WTC11 (cell line): ENCODE results near the gene LPCAT4.

ENCODE experiments used
- CDX4 ChIP-seq: fragments of 250-450 bp; sonication (Bioruptor Pico); IDR thresholded peaks from 2 replicates; pipeline ENCODE4 v1.9.0; 2021; ENCODE audit warnings: moderate library complexity, mild to moderate bottlenecking, inconsistent platforms, borderline replicate concordance
- CTCF ChIP-seq: fragments of 200-600 bp; IDR thresholded peaks from 2 replicates; pipeline ENCODE4 v1.8.0; 2022; ENCODE audit warnings: antibody characterized with exemption
- IRF1 ChIP-seq: sonication (generic); formaldehyde crosslinking; IDR thresholded peaks from 2 replicates; pipeline ENCODE4 v1.8.0; 2023; ENCODE audit warnings: missing genetic modification reagents
- IRF2 ChIP-seq: sonication (generic); formaldehyde crosslinking; IDR thresholded peaks from 2 replicates; pipeline ENCODE4 v1.8.0; 2022; ENCODE audit warnings: low read depth, missing genetic modification reagents, borderline replicate concordance
- MXD4 ChIP-seq: fragments of 250-450 bp; sonication (Bioruptor Pico); IDR thresholded peaks from 2 replicates; pipeline ENCODE4 v1.8.0; 2021; ENCODE audit warnings: mild to moderate bottlenecking, moderate library complexity, borderline replicate concordance
- RELA ChIP-seq: sonication (generic); formaldehyde crosslinking; IDR thresholded peaks from 2 replicates; pipeline ENCODE4 v1.8.1; 2022; ENCODE audit warnings: missing genetic modification reagents, mild to moderate bottlenecking, borderline replicate concordance
- STAT6 ChIP-seq: sonication (generic); formaldehyde crosslinking; conservative IDR thresholded peaks from 2 replicates; pipeline ENCODE4 v1.8.1; 2023; ENCODE audit warnings: mild to moderate bottlenecking, low read depth, missing genetic modification reagents, moderate library complexity
- TEAD4 ChIP-seq: sonication (generic); formaldehyde crosslinking; IDR thresholded peaks from 2 replicates; pipeline ENCODE4 v1.8.0; 2022; ENCODE audit warnings: mild to moderate bottlenecking, missing genetic modification reagents
- USF2 ChIP-seq: sonication (generic); formaldehyde crosslinking; IDR thresholded peaks from 2 replicates; pipeline ENCODE4 v1.8.1; 2023; ENCODE audit warnings: mild to moderate bottlenecking, missing genetic modification reagents, moderate library complexity
- ZBTB21 ChIP-seq: sonication (generic); formaldehyde crosslinking; IDR thresholded peaks from 2 replicates; pipeline ENCODE4 v1.8.1; 2023; ENCODE audit warnings: mild to moderate bottlenecking, missing genetic modification reagents, borderline replicate concordance
- ZBTB43 ChIP-seq: sonication (generic); formaldehyde crosslinking; IDR thresholded peaks from 2 replicates; pipeline ENCODE4 v1.8.1; 2023; ENCODE audit warnings: mild to moderate bottlenecking, missing genetic modification reagents

- no peak for TF ChIP-seq CTCF
- TF ChIP-seq STAT6: no peak
- no peak for TF ChIP-seq USF2 (CRISPR knock-in tag)
- no peak for TF ChIP-seq IRF2 (CRISPR knock-in tag)
- no peak for TF ChIP-seq CDX4 (CRISPR knock-in tag)
- TF ChIP-seq ZBTB43 (CRISPR knock-in tag): no peak
- no peak for TF ChIP-seq ZBTB21 (CRISPR knock-in tag)
- no peak for TF ChIP-seq TEAD4 (CRISPR knock-in tag)
- no peak for TF ChIP-seq IRF1
- no peak for TF ChIP-seq RELA (CRISPR knock-in tag)
- no peak for TF ChIP-seq MXD4 (CRISPR knock-in tag)
Measured at GRCh38 chr15:34370643-34371042, 3.6 kb upstream of the LPCAT4 start.
